GM23248 (cell line): ENCODE measurements around the gene ANO1.

Source experiments
- EZH2 ChIP-seq: fragments of 200-600 bp; sonication (generic); IDR thresholded peaks from 2 replicates; pipeline ENCODE4 v1.6.1; 2018; ENCODE audit warnings: antibody characterized with exemption, mild to moderate bottlenecking; ENCODE audit not compliant: insufficient read depth, poor library complexity, severe bottlenecking
- EZH2phosphoT487 ChIP-seq: fragments of 200-600 bp; sonication (generic); IDR thresholded peaks from 2 replicates; pipeline ENCODE4 v1.6.1; 2018; ENCODE audit warnings: antibody characterized with exemption, moderate library complexity, mild to moderate bottlenecking, low read depth; ENCODE audit not compliant: insufficient read depth

DNA sequence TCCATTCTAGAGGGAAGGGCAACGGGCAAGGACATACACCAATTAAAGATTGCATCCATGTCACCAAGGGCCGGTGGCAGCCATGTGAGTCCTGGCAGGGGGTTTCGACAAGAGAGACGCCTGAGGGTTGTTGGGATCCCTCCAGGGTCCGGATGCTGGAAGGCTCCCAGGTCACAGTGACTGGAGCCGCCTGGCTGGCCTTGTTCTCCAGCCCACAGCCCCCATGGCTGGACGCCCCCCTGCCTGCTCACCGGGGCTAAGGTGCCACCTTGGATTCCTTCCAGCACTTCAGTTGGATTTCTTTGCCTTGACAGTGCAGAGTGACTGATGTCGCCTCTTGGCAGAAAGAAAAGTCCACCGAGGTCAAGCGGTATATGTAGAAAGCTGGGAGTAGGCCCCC, 42.6 kb downstream of the ANO1 start:
- TF ChIP-seq EZH2: no peak
- TF ChIP-seq EZH2phosphoT487: no peak
